Stimulated activated CD8-positive, alpha-beta memory T cell treated with anti-CD3 and anti-CD28 coated beads, Interleukin-2, amount 100 ng/mL, for 1 hour (primary cell): ENCODE measurements around the gene MAGEA2.
"Not testable (repeated sequence)": the region's sequence is repeated elsewhere in the genome, so short reads cannot be mapped to it uniquely, and the experiment has no call there.

Experiments used
- DNase-seq, 2 donors: peaks; one replicate each; pipeline ENCODE4 v3.0.0-alpha.2; 2020; ENCODE audit warnings: low read depth in 2 of 2

Gene MAGEA2

DNA sequence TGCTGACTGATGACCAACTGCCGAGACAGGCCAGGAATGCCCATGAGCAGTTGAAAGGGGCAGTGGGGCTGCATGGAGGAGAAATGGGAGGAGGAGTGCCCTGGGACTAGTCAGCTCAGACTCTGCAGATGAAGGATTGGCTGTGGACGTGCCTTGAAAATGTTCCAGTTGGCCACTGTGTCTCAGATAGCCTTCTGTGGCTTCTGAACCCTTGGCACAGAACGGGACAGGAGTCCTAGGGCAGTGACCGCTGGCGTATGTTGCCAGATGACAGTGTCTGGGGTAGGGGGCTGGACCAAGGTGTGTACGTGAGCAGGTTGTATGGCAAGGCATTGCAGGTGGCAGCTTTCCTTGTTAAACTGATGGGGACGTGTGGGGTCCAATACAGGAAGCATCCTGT, 47.1 kb downstream of the MAGEA2 start:
- DNase-seq = not testable (repeated sequence)

DNA sequence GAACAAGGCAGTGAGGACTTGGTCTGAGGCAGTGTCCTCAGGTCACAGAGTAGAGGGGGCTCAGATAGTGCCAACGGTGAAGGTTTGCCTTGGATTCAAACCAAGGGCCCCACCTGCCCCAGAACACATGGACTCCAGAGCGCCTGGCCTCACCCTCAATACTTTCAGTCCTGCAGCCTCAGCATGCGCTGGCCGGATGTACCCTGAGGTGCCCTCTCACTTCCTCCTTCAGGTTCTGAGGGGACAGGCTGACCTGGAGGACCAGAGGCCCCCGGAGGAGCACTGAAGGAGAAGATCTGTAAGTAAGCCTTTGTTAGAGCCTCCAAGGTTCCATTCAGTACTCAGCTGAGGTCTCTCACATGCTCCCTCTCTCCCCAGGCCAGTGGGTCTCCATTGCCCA, 53.3 kb downstream of the MAGEA2 start:
- DNase-seq = not testable (repeated sequence)
